Gastrocnemius medialis (tissue), 4 donors: Measurements from ENCODE around the gene ARFGEF3. TPM values are rescaled to one million over a fixed set of nuclear protein-coding genes. Genes with fewer than 3 reads are reported as not detected.

Experiments
- ATAC-seq, 2 donors: fragments of 150-250 bp; one replicate each; pipeline ENCODE4 v1.9.1; 2016
- DNase-seq, 2 donors: peaks; one replicate each; pipeline ENCODE4 v3.0.0-alpha.2; 2019
- H3K27ac ChIP-seq, 4 donors: fragments of 200-600 bp; sonication (generic); 1 replicate in 1 of 4; 2 replicates in 3 of 4; pipeline ENCODE4 v1.5.1; 2016 to 2018; ENCODE audit warnings: mild to moderate bottlenecking in 2 of 4, moderate library complexity in 1 of 4
- H3K27me3 ChIP-seq, 3 donors: fragments of 200-600 bp; sonication (generic) in 2 of 3; 1 replicate in 1 of 3; 2 replicates in 2 of 3; pipeline versions ENCODE4 v1.5.1 to v1.6.0; 2016 to 2019; ENCODE audit warnings: mild to moderate bottlenecking in 1 of 3, moderate library complexity in 1 of 3
- H3K36me3 ChIP-seq, 2 donors: fragments of 200-600 bp; sonication (generic) in 1 of 2; one replicate each; pipeline ENCODE4 v1.5.1; 2017 to 2018
- H3K4me1 ChIP-seq, 2 donors: fragments of 200-600 bp; sonication (generic) in 1 of 2; one replicate each; pipeline ENCODE4 v1.5.1; 2016 to 2017; ENCODE audit warnings: mild to moderate bottlenecking in 2 of 2
- H3K4me3 ChIP-seq, 4 donors: fragments of 200-600 bp; sonication (generic) in 3 of 4; 1 replicate in 1 of 4; 2 replicates in 3 of 4; pipeline ENCODE4 v1.5.1; 2016 to 2019; ENCODE audit warnings: mild to moderate bottlenecking in 2 of 4
- H3K9me3 ChIP-seq, 3 donors: fragments of 200-600 bp; sonication (generic) in 2 of 3; 1 replicate in 1 of 3; 2 replicates in 2 of 3; pipeline ENCODE4 v1.5.1; 2016 to 2019
- CTCF ChIP-seq, 5 experiments: fragments of 450-650 bp in 3 of 5; fragments of 200-600 bp in 2 of 5; sonication (generic) in 2 of 5; IDR thresholded peaks in 4 of 5; conservative IDR thresholded peaks in 1 of 5; 1 replicate in 4 of 5; 2 replicates in 1 of 5; pipeline ENCODE4 v1.5.1; 2016 to 2019; ENCODE audit warnings: antibody characterized with exemption in 5 of 5, mild to moderate bottlenecking in 3 of 5, moderate library complexity in 3 of 5
- POLR2A ChIP-seq, 2 donors: fragments of 450-650 bp; IDR thresholded peaks; one replicate each; pipeline ENCODE4 v1.6.1; 2017; ENCODE audit warnings: antibody characterized with exemption in 2 of 2, mild to moderate bottlenecking in 2 of 2, moderate library complexity in 2 of 2
- in situ Hi-C, 4 donors: fragments of 200-750 bp; cut with MboI; loops; one replicate each; pipeline versions ENCODE4 v1.15.0 to v1.8.0; 2017; ENCODE audit warnings: low sequenced_read_pairs in 4 of 4
- intact Hi-C: fragments of 100-400 bp; cut with DNase I; formaldehyde crosslinking; loops from one replicate; pipeline ENCODE4 v1.15.1; 2023; ENCODE audit warnings: low total_unique reads
- total RNA-seq, 4 donors: library from RNA; depleted of rRNA; stranded (reverse); fragments of >200 nt; gene quantifications; one replicate each; pipeline versions ENCODE4 v1.1.0 to v1.2.3, GENCODE V29; 2016

Gene ARFGEF3
- total RNA-seq, 4 donors from 2014 or later, result 0.40 to 0.78 (median 0.52) TPM

- H3K4me1 ChIP-seq, result no peaks in the 10 kb centered on the region
- no peaks in the 10 kb centered on the region for H3K36me3 ChIP-seq
- no peaks in the 10 kb centered on the region for H3K9me3 ChIP-seq
- in situ Hi-C loops, result no loop called here
- TF ChIP-seq CTCF (IDR thresholded peaks at IDR 0.05 in 4 of 5, conservative IDR thresholded peaks at IDR 0.05 in 1 of 5) (no peak), POLR2A (IDR thresholded peaks at IDR 0.05) (no peak)
- no peak overlapping the region for H3K4me3 ChIP-seq
- ATAC-seq, result no peak
- no peaks in the 10 kb centered on the region for H3K27me3 ChIP-seq
- intact Hi-C loops, result no loop called here
- no peak for DNase-seq
- H3K27ac ChIP-seq, result no peak overlapping the region
Measured at GRCh38 chr6:138229663-138230179, 68.0 kb downstream of the ARFGEF3 start.

GRCh38 chr6:138230221-138230620 lies 68.5 kb downstream of the ARFGEF3 start:
- DNase-seq, result no peak
- intact Hi-C loops, result no loop called here
- Histone ChIP-seq H3K9me3 (no peaks in the 10 kb centered on the region), H3K4me3 (no peak overlapping the region), H3K27me3 (no peaks in the 10 kb centered on the region), H3K27ac (no peak overlapping the region), H3K36me3 (no peaks in the 10 kb centered on the region), H3K4me1 (no peaks in the 10 kb centered on the region)
- ATAC-seq, result no peak
- in situ Hi-C loops, result no loop called here
- no peak for TF ChIP-seq CTCF (IDR thresholded peaks at IDR 0.05 in 4 of 5, conservative IDR thresholded peaks at IDR 0.05 in 1 of 5)
- TF ChIP-seq POLR2A (IDR thresholded peaks at IDR 0.05), result no peak

- no peak overlapping the region for H3K4me3 ChIP-seq
- H3K4me1 ChIP-seq, result no peaks in the 10 kb centered on the region
- intact Hi-C loops, result no loop called here
- TF ChIP-seq POLR2A (IDR thresholded peaks at IDR 0.05), result no peak
- TF ChIP-seq CTCF (IDR thresholded peaks at IDR 0.05 in 4 of 5, conservative IDR thresholded peaks at IDR 0.05 in 1 of 5), result no peak
- in situ Hi-C loops, result no loop called here
- no peak for ATAC-seq
- no peak overlapping the region for H3K27ac ChIP-seq
- H3K27me3 ChIP-seq, result no peaks in the 10 kb centered on the region
- H3K36me3 ChIP-seq, result no peaks in the 10 kb centered on the region
- no peak for DNase-seq
- no peaks in the 10 kb centered on the region for H3K9me3 ChIP-seq
Measured at GRCh38 chr6:138230759-138231380, 69.1 kb downstream of the ARFGEF3 start.

GRCh38 chr6:138231381-138231886 lies 69.7 kb downstream of the ARFGEF3 start:
- Histone ChIP-seq H3K9me3 (no peaks in the 10 kb centered on the region), H3K4me3 (no peak overlapping the region), H3K4me1 (no peaks in the 10 kb centered on the region), H3K27ac (no peak overlapping the region), H3K36me3 (no peaks in the 10 kb centered on the region), H3K27me3 (no peaks in the 10 kb centered on the region)
- no peak for ATAC-seq
- intact Hi-C loops (no loop called here), in situ Hi-C loops (no loop called here)
- DNase-seq, result no peak
- TF ChIP-seq POLR2A (IDR thresholded peaks at IDR 0.05) (no peak), CTCF (IDR thresholded peaks at IDR 0.05 in 4 of 5, conservative IDR thresholded peaks at IDR 0.05 in 1 of 5) (no peak)
